GM21737 (cell line): ENCODE data around the gene TMEM50A.
"Not testable (repeated sequence)": the region's sequence is repeated elsewhere in the genome, so short reads cannot be mapped to it uniquely, and the experiment has no call there.

Experiments used
- ATAC-seq: cut with Tn5 transposase; IDR thresholded peaks from one replicate; pipeline ENCODE4 v1.9.1; 2021; ENCODE audit warnings: mild to moderate bottlenecking, moderate library complexity; ENCODE audit not compliant: unreplicated experiment

Gene TMEM50A

DNA sequence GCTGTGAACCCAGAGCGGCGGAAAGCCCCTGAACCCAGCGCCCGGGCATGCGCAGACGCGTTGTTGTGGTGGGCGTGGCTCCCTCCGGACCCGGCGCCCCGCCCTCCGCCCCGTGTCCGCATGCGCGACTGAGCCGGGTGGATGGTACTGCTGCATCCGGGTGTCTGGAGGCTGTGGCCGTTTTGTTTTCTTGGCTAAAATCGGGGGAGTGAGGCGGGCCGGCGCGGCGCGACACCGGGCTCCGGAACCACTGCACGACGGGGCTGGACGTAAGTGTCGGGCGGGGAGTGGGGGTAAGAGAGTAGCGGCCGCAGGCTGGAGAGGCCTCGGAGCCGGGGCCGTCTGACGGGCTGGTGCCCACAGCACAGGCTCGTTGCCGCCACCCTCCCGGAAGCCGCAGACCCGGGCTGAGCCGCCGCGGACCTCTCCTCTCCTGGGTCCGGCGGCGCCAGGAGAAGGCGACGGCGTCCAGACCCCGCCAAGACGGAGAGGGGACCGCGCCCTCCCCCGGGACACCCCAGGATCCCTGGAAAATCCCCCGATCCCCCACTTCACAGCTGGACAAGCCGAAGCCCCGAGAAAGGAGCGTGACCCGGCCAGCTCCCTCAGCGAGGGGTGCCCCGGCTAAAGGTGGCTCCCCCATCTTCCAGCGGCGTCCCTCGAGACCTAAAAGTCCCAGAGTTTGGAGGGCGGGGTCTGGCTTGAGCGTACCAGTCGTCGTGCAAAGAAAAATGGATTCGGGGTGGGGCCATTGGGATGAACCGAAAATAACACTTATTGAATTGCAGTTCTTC lies at the start of gene TMEM50A:
TSS of gene TMEM50A (plus strand) at position 147 of the 794 bp plus-strand sequence. CDS start 2,153 bp downstream, outside the sequence.
- peak; percentile 60 for ATAC-seq

DNA sequence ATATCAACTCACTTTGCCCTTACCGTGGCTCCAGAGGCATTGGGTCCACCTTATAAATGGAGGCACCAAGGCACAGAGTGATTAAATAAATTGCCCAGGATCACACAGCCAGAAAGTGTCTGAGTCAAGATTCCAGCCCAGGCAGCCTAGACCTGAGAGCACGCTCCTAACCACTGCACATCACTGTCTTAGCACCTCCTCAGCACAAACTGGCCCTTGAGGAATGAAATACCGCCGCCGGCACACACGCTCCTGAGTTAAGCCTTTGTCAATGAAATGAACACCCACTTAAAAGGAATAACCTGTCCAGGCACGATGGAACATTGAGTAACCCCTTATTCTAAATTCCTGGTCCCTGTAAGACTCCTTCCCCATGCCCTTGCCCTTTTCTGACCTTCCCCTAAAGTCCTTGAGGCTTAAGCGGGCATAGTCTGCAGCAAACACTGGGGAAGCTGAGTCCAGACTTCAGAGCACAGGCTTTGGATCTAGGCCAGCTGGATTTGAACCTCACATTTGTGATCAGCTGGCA lies 49.5 kb upstream of the TMEM50A start:
- not testable (repeated sequence) for ATAC-seq

DNA sequence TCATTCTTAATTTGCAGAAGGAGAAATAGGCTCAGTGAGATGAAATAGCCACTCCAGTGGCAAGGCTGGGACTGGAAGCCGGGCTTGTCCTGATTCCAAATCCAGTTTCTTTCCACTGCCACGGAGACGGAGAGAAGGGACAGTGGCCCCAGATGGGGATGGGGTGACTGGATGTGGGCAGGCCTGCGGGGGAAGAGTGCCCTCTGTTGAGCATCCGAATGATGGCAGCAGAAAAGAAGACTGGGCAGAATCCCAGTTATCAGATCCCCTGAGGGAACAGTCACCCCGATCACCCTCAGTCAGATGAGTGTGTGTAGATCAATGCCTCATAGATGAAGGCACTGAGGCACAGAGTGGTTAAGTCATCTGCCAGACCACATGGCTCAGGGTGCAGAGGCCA lies 48.1 kb upstream of the TMEM50A start:
- not testable (repeated sequence) for ATAC-seq

DNA sequence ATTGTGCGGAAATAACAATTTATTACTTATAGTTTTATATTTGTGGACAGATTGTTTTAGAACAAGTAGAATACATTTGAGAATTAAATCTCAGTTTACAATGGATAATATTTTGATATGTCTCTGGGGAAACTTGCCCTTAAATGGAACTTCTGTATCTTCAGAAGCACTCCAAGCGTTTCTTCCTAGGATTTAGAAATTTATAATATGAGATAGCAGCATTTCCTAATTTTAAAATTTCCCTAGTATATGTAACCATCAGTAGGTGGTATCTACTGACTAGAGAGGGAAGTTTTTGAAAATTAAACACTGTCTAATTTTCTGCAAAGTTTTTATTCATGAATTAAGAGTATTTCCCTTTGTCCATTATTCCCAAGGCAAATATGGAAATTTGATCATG lies 44.7 kb upstream of the TMEM50A start:
- ATAC-seq: not testable (repeated sequence)

DNA sequence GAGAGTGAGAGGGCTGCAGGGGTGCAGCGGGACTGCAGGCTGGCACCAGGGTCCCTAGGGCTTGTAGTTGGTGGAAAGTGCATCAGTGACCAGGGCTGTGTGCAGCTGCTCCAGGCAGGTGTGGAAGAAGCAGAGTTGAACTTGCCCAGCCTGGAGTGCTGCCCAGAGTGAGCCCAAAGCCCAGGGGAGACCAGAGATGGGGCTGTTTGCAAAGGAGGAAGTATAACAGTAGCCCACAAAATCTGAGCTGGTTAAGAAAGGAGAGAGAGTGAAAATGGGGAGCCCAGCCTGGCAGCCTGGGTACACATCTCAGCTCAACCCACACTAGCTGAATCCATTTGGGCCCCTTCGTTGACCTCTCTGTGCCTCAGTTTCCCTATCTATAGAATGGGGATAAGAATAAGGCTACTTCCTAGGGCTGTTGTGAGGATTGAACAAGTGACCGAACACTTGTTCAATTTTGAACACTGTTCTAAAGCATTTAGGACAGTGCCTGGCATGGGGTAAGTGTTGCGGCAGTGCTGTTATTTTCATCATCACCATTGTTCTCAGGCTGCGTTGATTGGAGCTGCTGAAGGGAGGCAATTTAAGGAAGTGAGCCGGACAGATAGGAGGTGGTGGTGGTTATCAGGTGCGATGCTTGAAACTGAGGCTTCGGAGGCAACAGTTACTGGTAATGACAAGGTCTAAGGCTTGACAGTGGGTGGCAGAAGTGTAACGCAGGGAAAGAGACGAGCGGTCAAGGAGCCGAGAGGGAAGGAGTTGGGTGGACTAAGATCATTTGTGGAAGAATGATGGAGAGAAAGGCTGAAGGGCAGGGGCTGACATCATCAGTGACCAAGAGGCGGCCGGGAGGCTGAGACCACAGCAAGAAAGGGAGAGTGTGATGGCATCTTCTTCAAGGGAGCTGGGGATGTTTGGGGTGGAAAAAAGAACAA lies 43.0 kb upstream of the TMEM50A start:
- not testable (repeated sequence) for ATAC-seq

DNA sequence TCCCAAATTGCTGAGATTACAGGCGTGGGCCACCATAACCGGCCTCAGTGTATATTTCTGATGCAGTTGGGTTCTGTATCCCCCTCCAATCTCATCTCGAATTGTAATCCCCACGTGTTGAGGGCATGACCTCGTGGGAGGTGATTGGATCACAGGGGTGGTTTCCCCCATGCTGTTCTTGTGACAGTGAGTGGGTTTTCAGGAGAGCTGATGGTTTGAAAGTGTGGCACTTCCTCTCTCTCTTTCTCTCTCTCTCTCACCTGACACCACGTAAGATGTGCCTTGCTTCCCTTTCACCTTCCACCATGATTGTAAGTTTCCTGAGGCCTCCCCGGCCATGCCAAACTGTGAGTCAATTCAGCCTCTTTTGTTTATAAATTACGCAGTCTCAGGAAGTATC lies 41.6 kb upstream of the TMEM50A start:
- not testable (repeated sequence) for ATAC-seq

GRCh38 chr1:25300729-25301128 lies 37.4 kb upstream of the TMEM50A start:
- not testable (repeated sequence) for ATAC-seq

GRCh38 chr1:25302330-25302729 lies 35.8 kb upstream of the TMEM50A start:
- ATAC-seq: not testable (repeated sequence)

DNA sequence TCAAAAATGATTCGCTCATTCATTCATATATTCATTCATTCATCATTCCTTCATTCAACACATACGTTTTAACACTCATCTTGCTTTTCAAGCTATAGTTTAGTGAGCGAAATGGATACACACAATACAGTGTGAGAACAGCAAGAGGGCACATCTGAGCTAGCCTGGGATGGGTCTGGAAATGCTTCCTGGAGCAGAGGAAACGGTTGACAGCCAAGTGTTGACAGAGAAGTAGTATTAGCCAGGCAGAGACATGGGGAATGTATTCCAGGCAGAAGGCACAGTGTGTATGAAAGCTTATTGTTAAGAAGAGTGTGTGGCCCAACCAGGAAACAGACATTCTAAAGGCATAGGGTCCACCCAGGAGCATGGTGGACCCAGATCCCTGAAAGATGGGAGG lies 33.2 kb upstream of the TMEM50A start:
- not testable (repeated sequence) for ATAC-seq

GRCh38 chr1:25308168-25308567 lies 30.0 kb upstream of the TMEM50A start:
- ATAC-seq: not testable (repeated sequence)

DNA sequence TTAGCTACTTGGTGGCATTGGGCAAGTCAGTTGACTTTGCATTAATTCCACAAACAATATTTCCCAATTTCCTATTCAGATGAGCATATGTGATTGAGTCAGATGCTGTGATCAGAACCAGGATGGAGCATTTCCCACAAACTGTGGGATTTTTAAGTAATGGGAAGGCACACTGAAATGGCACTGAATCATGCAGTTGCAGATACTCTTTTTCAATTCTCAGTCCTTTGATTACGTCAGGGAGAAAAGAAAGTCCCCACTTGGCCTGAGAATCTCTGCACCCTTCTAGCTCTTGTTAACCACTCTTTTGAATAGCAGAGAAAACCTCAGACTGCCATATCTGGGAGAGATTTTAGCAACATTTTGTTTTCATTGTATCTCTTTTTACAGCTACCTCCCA lies 29.0 kb upstream of the TMEM50A start:
- not testable (repeated sequence) for ATAC-seq

- ATAC-seq: not testable (repeated sequence)
Measured at GRCh38 chr1:25309486-25309885, 28.6 kb upstream of the TMEM50A start.

DNA sequence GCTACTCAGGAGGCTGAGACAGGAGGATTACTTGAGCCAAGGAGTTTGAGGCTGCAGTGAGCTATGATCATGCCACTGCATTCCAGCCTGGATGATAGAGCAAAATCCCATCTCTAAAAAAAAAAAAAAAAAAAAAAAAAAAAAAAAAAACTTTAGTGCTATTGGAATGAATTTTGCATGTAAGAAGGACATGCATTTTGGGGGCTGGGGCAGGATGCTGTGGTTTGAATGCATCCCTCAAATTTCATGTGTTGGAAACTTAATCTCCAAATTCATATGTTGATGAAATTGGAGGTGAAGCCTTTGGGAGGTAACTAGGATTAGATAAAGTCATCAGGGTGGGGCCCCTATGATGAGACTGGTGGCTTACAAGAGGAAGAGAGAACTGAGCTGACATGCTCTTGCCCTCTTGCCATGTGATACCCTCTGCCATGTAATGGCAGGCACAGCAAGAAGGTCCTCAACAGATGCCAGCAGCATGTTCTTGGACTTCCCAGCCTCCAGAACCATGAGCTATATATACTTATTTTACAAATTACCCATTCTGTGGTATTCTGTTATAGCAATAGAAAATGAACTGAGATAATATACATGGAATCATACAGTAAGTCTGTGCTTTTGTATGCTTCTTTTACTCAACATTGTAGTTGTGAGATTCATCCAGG lies 25.2 kb upstream of the TMEM50A start:
- not testable (repeated sequence) for ATAC-seq

- ATAC-seq: not testable (repeated sequence)
Measured at GRCh38 chr1:25320314-25320938, 17.7 kb upstream of the TMEM50A start.

DNA sequence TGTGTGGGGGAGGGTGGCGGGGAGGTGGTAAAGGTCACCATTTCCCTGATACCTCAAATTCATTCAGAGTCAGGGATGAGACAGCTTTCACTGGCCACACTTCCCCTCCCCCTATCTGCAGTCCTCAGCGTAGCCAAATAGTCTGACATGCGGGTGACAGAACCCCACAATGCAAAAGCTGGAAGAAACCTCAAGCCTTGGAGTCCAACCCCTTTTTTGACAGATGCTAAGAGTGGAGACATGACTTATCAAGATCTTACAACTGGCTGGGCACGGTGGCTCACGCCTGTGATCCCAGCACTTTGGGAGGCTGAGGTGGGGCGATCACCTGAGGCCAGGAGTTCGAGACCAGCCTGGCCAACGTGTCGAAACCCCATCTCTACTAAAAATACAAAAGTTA lies 16.0 kb upstream of the TMEM50A start:
- not testable (repeated sequence) for ATAC-seq

DNA sequence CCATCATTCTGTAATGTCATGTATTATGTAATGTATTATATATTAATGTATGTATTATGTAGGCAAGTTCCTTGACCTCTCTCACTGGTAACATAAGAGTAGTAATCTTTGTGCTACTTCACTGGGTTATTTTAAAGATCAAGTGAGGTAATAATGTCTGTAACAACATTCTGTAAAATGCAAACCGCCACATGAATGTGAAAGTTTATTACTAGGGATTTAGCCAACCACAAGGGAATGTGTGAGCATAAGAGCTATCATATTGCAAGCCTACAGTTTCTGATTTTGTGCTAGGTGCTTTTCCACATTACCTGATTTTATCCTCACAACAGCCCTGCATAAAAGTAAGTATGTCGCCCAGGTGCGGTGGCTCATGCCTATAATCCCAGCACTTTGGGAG lies 13.7 kb upstream of the TMEM50A start:
- ATAC-seq: not testable (repeated sequence)

DNA sequence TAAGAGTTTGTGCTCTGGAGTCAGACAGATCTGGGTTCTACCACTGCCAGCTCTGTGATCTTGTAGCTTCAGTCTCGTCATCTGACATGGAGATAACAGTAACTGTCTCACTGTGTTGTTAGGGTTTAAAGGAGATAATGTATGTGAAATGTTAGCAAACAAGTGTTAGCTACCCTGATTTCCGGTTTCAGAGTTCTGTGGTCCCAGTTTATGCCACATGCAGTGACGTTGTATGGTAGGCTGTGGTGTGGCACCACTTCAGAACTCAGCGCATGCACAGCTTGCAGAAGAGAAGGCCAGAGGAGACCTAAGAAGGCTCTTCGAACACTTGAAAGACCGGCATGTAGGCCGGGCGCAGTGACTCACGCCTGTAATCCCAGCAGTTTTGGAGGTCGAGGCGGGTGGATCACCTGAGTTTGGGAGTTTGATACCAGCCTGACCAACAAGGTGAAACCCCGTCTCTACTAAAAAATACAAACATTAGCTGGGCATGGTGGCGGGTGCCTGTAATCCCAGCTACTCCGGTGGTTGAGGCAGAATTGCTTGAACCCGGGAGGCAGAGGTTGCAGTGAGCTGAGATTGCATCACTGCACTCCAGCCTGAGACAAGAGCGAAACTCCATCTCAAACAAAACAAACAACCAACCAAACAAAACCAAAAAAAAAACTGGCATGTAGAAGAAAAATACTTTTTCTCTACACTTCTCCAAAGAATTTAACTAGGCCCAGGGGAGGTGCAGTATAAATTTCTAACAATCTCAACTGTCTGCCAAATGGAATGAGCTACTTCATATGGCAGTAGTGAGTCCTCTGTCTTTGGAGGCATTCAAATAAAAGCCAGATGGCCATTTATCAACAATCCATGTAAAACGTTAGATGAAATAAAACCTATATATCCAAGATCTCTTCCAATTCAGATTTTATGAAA lies 10.0 kb upstream of the TMEM50A start:
- not testable (repeated sequence) for ATAC-seq

DNA sequence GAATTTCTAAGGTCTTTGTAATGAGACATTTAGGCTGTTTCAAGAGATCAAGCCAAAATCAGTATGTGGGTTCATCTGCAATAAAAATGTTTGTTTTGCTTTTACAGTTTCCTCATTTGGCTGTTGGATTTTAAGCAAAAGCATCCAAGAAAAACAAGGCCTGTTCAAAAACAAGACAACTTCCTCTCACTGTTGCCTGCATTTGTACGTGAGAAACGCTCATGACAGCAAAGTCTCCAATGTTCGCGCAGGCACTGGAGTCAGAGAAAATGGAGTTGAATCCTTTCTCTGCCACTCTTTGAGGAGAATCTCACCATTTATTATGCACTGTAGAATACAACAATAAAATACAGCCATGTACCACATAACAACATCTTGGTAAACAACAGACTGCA lies 9.3 kb upstream of the TMEM50A start:
- not testable (repeated sequence) for ATAC-seq

GRCh38 chr1:25329336-25329735 lies 8.8 kb upstream of the TMEM50A start:
- not testable (repeated sequence) for ATAC-seq
